Astrocyte of the spinal cord (primary cell): ENCODE data around the gene ADGRV1.

Experiments used
- DNase-seq: peaks from one replicate; pipeline ENCODE4 v3.0.0; 2011; ENCODE audit warnings: low read depth, low spot score
- H3K4me3 ChIP-seq: 2 replicates; pipeline ENCODE4 v1.5.1; 2011; ENCODE audit warnings: low read depth, mild to moderate bottlenecking, low read length, moderate library complexity
- in situ Hi-C: cut with HindIII; loops from 2 replicates; pipeline ENCODE4 v1.10.0; 2017; ENCODE audit warnings: low sequenced_read_pairs
- TF ChIP-seq, protein P1 (sequence below): IDR thresholded peaks from 2 replicates; pipeline ENCODE4 v1.5.1; 2012; ENCODE audit warnings: low read depth, mild to moderate bottlenecking, low read length, inconsistent platforms

ADGRV1 gene

DNA sequence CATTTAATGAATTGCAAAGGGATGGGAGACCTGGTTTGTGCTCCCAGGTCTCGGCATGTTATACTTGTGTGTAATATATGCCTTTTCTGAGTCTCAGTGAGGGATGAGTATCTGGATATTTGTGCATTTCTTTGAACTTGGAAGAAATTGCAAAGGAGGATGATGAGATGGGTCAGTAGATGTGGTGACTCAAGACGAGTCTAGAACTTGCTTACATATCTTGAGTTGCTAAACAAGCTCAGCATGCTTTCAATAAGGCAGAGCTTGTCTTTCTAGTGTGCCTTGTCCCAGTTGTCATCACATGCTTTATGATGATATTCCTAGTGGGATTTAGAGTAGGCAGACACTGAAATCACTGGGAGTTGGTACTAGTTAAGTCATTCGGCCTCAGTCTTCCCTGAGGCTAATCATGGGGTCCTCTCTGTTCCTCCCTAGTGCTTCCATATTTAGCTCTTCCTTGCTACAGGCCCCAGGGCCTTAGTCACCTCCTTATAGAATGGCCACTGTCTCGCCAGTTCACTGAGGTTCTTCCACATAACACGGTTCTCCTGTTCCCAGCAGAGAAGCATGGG, 602.2 kb downstream of the ADGRV1 start:
- H3K4me3 ChIP-seq, result no peak overlapping the region
- TF ChIP-seq, protein P1, sequence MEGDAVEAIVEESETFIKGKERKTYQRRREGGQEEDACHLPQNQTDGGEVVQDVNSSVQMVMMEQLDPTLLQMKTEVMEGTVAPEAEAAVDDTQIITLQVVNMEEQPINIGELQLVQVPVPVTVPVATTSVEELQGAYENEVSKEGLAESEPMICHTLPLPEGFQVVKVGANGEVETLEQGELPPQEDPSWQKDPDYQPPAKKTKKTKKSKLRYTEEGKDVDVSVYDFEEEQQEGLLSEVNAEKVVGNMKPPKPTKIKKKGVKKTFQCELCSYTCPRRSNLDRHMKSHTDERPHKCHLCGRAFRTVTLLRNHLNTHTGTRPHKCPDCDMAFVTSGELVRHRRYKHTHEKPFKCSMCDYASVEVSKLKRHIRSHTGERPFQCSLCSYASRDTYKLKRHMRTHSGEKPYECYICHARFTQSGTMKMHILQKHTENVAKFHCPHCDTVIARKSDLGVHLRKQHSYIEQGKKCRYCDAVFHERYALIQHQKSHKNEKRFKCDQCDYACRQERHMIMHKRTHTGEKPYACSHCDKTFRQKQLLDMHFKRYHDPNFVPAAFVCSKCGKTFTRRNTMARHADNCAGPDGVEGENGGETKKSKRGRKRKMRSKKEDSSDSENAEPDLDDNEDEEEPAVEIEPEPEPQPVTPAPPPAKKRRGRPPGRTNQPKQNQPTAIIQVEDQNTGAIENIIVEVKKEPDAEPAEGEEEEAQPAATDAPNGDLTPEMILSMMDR, result no peak
- no peak for DNase-seq
- in situ Hi-C loops, result no loop called here

DNA sequence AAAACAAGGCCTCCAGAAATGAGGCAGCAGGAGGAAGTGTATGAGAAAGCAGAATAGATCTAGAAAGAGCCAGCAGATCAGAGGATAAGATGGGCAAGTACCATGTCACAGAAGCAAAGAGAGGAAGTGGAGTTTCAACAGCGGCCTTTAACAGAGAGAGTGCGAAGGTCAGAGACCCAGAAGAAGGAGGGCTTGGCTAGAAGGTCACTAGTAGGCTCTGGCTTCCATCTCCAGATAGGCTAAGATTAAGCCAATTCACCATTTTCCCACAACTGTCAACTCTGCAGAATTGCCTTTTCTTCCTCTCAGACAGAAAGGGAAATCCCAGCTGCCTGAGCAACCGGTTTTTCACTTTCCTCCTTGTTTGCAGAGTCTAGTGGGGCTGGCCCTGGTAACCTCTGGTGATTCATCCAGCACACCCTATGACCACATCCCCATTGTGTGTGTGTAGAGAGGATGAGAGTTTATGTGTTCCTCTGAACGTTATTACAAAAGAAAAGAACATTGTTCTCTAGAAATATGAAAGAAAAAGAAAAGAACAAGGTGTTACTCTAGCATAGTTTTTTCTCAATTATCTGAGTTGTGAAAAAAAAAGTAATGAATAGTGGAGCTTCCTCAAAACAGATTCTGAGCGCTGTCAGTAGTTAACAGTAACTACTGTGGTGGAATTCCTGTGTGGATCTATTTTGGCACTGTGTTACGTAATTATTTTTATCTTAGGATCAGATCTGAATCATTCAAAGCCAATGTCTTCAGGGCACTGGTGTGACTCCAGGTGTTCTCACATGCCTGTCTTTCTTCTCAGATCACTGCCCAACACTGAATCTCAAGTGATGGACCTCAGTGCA, 604.2 kb downstream of the ADGRV1 start:
- no peak overlapping the region for H3K4me3 ChIP-seq
- DNase-seq, result peak; percentile 95
- TF ChIP-seq, protein P1, result no peak
- in situ Hi-C loops, result no loop called here

DNA sequence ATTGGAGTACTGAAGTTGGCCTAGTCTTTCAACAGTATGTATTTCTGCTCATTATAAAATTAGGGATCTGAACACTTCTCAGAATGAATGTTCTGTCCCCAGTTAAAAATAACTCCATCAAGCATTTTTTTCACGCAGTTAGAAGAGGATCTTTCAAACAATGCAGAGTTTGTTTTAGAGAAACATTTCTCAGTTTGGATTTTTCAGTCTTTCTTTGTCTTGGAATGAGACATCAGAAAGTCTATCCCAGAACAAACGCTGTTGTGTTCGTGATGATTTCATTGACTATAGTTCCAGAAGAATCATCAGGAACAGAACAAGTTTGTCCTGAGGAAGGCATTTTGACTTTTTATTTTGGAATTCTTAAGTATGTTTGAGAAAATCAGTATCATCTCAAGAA, 605.8 kb downstream of the ADGRV1 start:
- DNase-seq, result no peak
- no peak overlapping the region for H3K4me3 ChIP-seq
- TF ChIP-seq, protein P1, result no peak
- in situ Hi-C loops, result no loop called here

DNA sequence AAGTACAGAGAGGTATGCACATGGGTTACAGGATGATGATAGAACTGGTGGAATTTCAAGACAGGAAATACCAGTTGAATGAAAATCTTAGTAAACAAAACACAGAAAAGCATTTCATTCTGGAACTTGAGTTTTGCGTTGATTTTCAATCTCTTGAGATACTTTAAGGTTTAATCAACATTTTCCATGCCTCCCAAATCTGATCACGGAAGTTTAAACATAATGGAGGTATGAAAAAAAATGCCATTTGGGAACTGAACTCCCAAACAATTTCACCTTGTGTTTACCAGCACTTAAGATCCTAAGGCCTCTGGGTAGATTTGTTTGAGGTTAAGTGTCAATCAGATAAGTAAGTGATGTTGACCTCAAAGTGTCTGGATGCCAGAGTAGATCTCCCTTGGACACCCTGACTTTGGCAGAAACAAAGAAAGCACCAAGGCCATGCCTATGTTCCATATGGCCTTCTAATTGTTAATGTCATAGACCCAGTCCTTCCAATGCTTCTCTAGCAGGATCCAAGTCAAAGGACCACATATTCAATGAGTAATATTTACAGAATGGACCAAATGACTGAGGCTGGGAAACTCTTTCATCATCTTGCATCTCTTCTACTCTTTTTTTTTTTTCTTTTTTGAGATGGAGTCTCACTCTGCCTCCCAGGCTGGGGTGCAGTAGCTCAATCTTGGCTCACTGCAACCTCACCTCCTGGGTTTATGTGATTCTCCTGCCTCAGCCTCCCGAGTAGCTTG, 607.6 kb downstream of the ADGRV1 start:
- TF ChIP-seq, protein P1, result no peak
- in situ Hi-C loops, result no loop called here
- no peak overlapping the region for H3K4me3 ChIP-seq
- peak; percentile 45 for DNase-seq

DNA sequence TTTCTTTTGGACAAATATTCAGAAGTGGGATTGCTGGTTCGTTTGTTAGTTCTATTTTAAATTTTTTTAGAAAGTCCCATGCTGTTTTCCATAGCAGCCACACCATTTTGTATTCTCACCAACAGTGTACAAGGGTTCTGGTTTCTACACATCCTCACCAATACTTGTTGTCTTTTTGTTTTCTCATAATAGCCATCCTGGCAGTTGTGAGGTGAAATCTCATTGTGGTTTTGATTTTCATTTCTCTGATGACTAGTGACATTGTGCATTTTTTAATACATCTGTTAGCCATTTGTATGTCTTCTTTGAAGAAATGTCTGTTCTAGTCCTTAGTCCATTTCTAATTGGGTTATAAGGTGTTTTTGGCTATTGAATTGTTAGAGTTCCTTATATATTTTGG, 610.3 kb downstream of the ADGRV1 start:
- TF ChIP-seq, protein P1, result no peak
- in situ Hi-C loops, result no loop called here
- no peak overlapping the region for H3K4me3 ChIP-seq
- DNase-seq, result no peak

DNA sequence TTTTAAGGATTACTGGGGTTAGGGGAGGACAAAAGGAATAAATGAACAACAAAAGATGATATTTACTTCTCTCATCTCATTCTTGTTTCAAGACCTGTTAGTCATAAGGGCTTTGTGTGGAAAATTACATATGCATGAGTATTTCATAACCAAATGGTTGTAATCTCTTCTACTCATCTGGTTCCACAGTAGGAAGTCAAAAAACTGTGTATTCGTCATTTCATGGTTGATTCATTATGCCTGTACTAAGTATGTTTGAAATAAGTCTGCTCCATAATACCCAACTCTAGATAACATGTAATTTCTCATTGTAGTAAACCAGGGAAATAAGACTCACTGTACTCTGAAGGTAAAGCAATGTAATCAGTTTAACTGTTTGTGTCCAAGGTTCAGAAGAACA, 611.7 kb downstream of the ADGRV1 start:
- in situ Hi-C loops, result no loop called here
- DNase-seq, result peak; percentile 64
- TF ChIP-seq, protein P1, result no peak
- no peak overlapping the region for H3K4me3 ChIP-seq
